ENCODE measurements around the gene PANK4. TPM values are rescaled to one million over a fixed set of nuclear protein-coding genes. Genes with fewer than 3 reads are reported as not detected.

PANK4 gene
- total and polyA plus RNA-seq, 2 experiments from 2014 or later, result 18.5 to 21.3 TPM

GRCh38 chr1:2486041-2486440, 40.4 kb downstream of the PANK4 start:
- WGBS (ENCODE audit: low lambda C conversion rate, missing lambda C conversion rate), result 85% methylated on average over 4 of the region's 4 CpGs
- no peaks in the 10 kb centered on the region for H4K20me1 ChIP-seq (ENCODE audit: insufficient read depth, poor library complexity, severe bottlenecking)
- DNase-seq (ENCODE audit: low spot score), result no peak

GRCh38 chr1:2483970-2484369, 42.4 kb downstream of the PANK4 start:
- no peak for DNase-seq (ENCODE audit: low spot score)
- H3K79me2 ChIP-seq, result no peaks in the 10 kb centered on the region
- 87% methylated on average over 13 of the region's 16 CpGs for WGBS (ENCODE audit: low lambda C conversion rate, missing lambda C conversion rate)
- H3K4me2 ChIP-seq, result no peak overlapping the region
- H3K36me3 ChIP-seq (replicated peaks; ENCODE audit: insufficient read depth, low read depth), result no peaks in the 10 kb centered on the region
- H2AFZ ChIP-seq, result no peak overlapping the region
- H3K4me1 ChIP-seq (ENCODE audit: insufficient read depth), result no peaks in the 10 kb centered on the region
- no peaks in the 10 kb centered on the region for H3K9me3 ChIP-seq (ENCODE audit: low read depth)
- no peaks in the 10 kb centered on the region for H3K9me2 ChIP-seq (replicated peaks; ENCODE audit: insufficient read depth)
- H3K27ac ChIP-seq, result no peak overlapping the region
- H3K4me3 ChIP-seq, result no peak overlapping the region
- H3K27me3 ChIP-seq, result no peaks in the 10 kb centered on the region
- no peaks in the 10 kb centered on the region for H4K20me1 ChIP-seq (ENCODE audit: insufficient read depth, poor library complexity, severe bottlenecking)
- no peak for TF ChIP-seq EZH2phosphoT487 (IDR thresholded peaks at IDR 0.05; ENCODE audit: low read depth, severe bottlenecking, unreplicated experiment)
- no peak for TF ChIP-seq CTCF (IDR thresholded peaks at IDR 0.05; ENCODE audit: poor library complexity)
- TF ChIP-seq EZH2 (IDR thresholded peaks at IDR 0.05; ENCODE audit: borderline replicate concordance), result no peak

More at GRCh38 chr1:2486041-2486440, 40.4 kb downstream of the PANK4 start:
- Histone ChIP-seq H3K4me3 (no peak overlapping the region), H3K36me3 (replicated peaks; ENCODE audit: insufficient read depth, low read depth) (no peaks in the 10 kb centered on the region), H3K9me2 (replicated peaks; ENCODE audit: insufficient read depth) (no peaks in the 10 kb centered on the region), H3K9me3 (ENCODE audit: low read depth) (no peaks in the 10 kb centered on the region), H3K27ac (no peak overlapping the region), H3K27me3 (no peaks in the 10 kb centered on the region), H3K4me1 (ENCODE audit: insufficient read depth) (no peaks in the 10 kb centered on the region), H3K4me2 (no peak overlapping the region), H3K79me2 (no peaks in the 10 kb centered on the region), H2AFZ (no peak overlapping the region)
- no peak for TF ChIP-seq EZH2 (IDR thresholded peaks at IDR 0.05; ENCODE audit: borderline replicate concordance)
- no peak for TF ChIP-seq EZH2phosphoT487 (IDR thresholded peaks at IDR 0.05; ENCODE audit: low read depth, severe bottlenecking, unreplicated experiment)
- no peak for TF ChIP-seq CTCF (IDR thresholded peaks at IDR 0.05; ENCODE audit: poor library complexity)

GRCh38 chr1:2483026-2483425, 43.4 kb downstream of the PANK4 start:
- H2AFZ ChIP-seq, result no peak overlapping the region
- no peaks in the 10 kb centered on the region for H3K36me3 ChIP-seq (replicated peaks; ENCODE audit: insufficient read depth, low read depth)
- WGBS (ENCODE audit: low lambda C conversion rate, missing lambda C conversion rate), result 90% methylated on average over 13 of the region's 13 CpGs
- no peaks in the 10 kb centered on the region for H3K9me3 ChIP-seq (ENCODE audit: low read depth)
- H3K4me1 ChIP-seq (ENCODE audit: insufficient read depth), result no peaks in the 10 kb centered on the region
- TF ChIP-seq EZH2 (IDR thresholded peaks at IDR 0.05; ENCODE audit: borderline replicate concordance), result no peak
- TF ChIP-seq EZH2phosphoT487 (IDR thresholded peaks at IDR 0.05; ENCODE audit: low read depth, severe bottlenecking, unreplicated experiment), result no peak
- no peak overlapping the region for H3K4me3 ChIP-seq
- no peak overlapping the region for H3K27ac ChIP-seq
- no peak for DNase-seq (ENCODE audit: low spot score)
- no peaks in the 10 kb centered on the region for H3K9me2 ChIP-seq (replicated peaks; ENCODE audit: insufficient read depth)
- no peak overlapping the region for H3K4me2 ChIP-seq
- no peaks in the 10 kb centered on the region for H4K20me1 ChIP-seq (ENCODE audit: insufficient read depth, poor library complexity, severe bottlenecking)
- H3K79me2 ChIP-seq, result no peaks in the 10 kb centered on the region
- H3K27me3 ChIP-seq, result no peaks in the 10 kb centered on the region

- H3K4me3 ChIP-seq, result no peak overlapping the region
- H3K9me3 ChIP-seq (ENCODE audit: low read depth), result no peaks in the 10 kb centered on the region
- 71% methylated on average over 11 of the region's 11 CpGs for WGBS (ENCODE audit: low lambda C conversion rate, missing lambda C conversion rate)
- H3K79me2 ChIP-seq, result no peaks in the 10 kb centered on the region
- no peaks in the 10 kb centered on the region for H3K27me3 ChIP-seq
- H3K27ac ChIP-seq, result no peak overlapping the region
- no peaks in the 10 kb centered on the region for H4K20me1 ChIP-seq (ENCODE audit: insufficient read depth, poor library complexity, severe bottlenecking)
- no peaks in the 10 kb centered on the region for H3K9me2 ChIP-seq (replicated peaks; ENCODE audit: insufficient read depth)
- H3K36me3 ChIP-seq (replicated peaks; ENCODE audit: insufficient read depth, low read depth), result no peaks in the 10 kb centered on the region
- TF ChIP-seq EZH2 (IDR thresholded peaks at IDR 0.05; ENCODE audit: borderline replicate concordance) (no peak), EZH2phosphoT487 (IDR thresholded peaks at IDR 0.05; ENCODE audit: low read depth, severe bottlenecking, unreplicated experiment) (no peak), CTCF (IDR thresholded peaks at IDR 0.05; ENCODE audit: poor library complexity) (no peak)
- no peak for DNase-seq (ENCODE audit: low spot score)
- H3K4me1 ChIP-seq (ENCODE audit: insufficient read depth), result no peaks in the 10 kb centered on the region
- no peak overlapping the region for H2AFZ ChIP-seq
- H3K4me2 ChIP-seq, result no peak overlapping the region
Measured at GRCh38 chr1:2482588-2482987, 43.8 kb downstream of the PANK4 start.
